ENCODE data around the gene MAGI2. TPM values are rescaled to one million over a fixed set of nuclear protein-coding genes. Genes with fewer than 3 reads are reported as not detected.
A peak's percentile ranks its signal among the peaks of the same experiment; 100 is the strongest.

Gene MAGI2
- total and polyA plus RNA-seq, 2 experiments from 2014 or later = 10.4 to 26.4 TPM

GRCh38 chr7:79091011-79091410, 362.5 kb downstream of the MAGI2 start:
- TF ChIP-seq NANOG (IDR thresholded peaks at IDR 0.05; ENCODE audit: borderline replicate concordance) (no peak), JUNB (IDR thresholded peaks at IDR 0.05; ENCODE audit: unreplicated experiment) (no peak), EZH2 (IDR thresholded peaks at IDR 0.05; ENCODE audit: low read depth, unreplicated experiment) (no peak), CREB1 (CRISPR knock-in tag; IDR thresholded peaks at IDR 0.05; ENCODE audit: low read depth) (no peak), ZNF331 (CRISPR knock-in tag; IDR thresholded peaks at IDR 0.05; ENCODE audit: low read depth) (no peak), EZH2phosphoT487 (IDR thresholded peaks at IDR 0.05; ENCODE audit: unreplicated experiment) (no peak), STAT1 (IDR thresholded peaks at IDR 0.05; ENCODE audit: unreplicated experiment) (no peak), ZNF462 (CRISPR knock-in tag; IDR thresholded peaks at IDR 0.05) (no peak)
- TF ChIP-seq, protein P1, sequence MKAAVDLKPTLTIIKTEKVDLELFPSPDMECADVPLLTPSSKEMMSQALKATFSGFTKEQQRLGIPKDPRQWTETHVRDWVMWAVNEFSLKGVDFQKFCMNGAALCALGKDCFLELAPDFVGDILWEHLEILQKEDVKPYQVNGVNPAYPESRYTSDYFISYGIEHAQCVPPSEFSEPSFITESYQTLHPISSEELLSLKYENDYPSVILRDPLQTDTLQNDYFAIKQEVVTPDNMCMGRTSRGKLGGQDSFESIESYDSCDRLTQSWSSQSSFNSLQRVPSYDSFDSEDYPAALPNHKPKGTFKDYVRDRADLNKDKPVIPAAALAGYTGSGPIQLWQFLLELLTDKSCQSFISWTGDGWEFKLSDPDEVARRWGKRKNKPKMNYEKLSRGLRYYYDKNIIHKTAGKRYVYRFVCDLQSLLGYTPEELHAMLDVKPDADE (IDR thresholded peaks at IDR 0.05) = no peak
- TF ChIP-seq, protein P2, sequence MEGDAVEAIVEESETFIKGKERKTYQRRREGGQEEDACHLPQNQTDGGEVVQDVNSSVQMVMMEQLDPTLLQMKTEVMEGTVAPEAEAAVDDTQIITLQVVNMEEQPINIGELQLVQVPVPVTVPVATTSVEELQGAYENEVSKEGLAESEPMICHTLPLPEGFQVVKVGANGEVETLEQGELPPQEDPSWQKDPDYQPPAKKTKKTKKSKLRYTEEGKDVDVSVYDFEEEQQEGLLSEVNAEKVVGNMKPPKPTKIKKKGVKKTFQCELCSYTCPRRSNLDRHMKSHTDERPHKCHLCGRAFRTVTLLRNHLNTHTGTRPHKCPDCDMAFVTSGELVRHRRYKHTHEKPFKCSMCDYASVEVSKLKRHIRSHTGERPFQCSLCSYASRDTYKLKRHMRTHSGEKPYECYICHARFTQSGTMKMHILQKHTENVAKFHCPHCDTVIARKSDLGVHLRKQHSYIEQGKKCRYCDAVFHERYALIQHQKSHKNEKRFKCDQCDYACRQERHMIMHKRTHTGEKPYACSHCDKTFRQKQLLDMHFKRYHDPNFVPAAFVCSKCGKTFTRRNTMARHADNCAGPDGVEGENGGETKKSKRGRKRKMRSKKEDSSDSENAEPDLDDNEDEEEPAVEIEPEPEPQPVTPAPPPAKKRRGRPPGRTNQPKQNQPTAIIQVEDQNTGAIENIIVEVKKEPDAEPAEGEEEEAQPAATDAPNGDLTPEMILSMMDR (conservative IDR thresholded peaks at IDR 0.05; ENCODE audit: low read depth in 2 of 2) = no peak
- TF ChIP-seq, protein P3, sequence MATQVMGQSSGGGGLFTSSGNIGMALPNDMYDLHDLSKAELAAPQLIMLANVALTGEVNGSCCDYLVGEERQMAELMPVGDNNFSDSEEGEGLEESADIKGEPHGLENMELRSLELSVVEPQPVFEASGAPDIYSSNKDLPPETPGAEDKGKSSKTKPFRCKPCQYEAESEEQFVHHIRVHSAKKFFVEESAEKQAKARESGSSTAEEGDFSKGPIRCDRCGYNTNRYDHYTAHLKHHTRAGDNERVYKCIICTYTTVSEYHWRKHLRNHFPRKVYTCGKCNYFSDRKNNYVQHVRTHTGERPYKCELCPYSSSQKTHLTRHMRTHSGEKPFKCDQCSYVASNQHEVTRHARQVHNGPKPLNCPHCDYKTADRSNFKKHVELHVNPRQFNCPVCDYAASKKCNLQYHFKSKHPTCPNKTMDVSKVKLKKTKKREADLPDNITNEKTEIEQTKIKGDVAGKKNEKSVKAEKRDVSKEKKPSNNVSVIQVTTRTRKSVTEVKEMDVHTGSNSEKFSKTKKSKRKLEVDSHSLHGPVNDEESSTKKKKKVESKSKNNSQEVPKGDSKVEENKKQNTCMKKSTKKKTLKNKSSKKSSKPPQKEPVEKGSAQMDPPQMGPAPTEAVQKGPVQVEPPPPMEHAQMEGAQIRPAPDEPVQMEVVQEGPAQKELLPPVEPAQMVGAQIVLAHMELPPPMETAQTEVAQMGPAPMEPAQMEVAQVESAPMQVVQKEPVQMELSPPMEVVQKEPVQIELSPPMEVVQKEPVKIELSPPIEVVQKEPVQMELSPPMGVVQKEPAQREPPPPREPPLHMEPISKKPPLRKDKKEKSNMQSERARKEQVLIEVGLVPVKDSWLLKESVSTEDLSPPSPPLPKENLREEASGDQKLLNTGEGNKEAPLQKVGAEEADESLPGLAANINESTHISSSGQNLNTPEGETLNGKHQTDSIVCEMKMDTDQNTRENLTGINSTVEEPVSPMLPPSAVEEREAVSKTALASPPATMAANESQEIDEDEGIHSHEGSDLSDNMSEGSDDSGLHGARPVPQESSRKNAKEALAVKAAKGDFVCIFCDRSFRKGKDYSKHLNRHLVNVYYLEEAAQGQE (IDR thresholded peaks at IDR 0.05; ENCODE audit: unreplicated experiment) = no peak
- Histone ChIP-seq H3K4me3 (no peak overlapping the region), H3K27me3 (ENCODE audit: insufficient read depth) (no peaks in the 10 kb centered on the region), H3K79me2 (replicated peaks; ENCODE audit: insufficient read depth) (no peaks in the 10 kb centered on the region), H3K27ac (ENCODE audit: low read depth) (no peak overlapping the region), H3K9me2 (ENCODE audit: insufficient read depth) (no peaks in the 10 kb centered on the region; the same call in 1 of the 2 replicates), H4K20me1 (replicated peaks; ENCODE audit: insufficient read depth) (no peaks in the 10 kb centered on the region), H2AFZ (peak overlapping the region; percentile 48; the same call in 1 of the 2 replicates), H3K4me1 (ENCODE audit: insufficient read depth) (no peaks in the 10 kb centered on the region), H3K36me3 (ENCODE audit: insufficient read depth) (no peaks in the 10 kb centered on the region), H3K4me2 (no peak overlapping the region), H3F3A (replicated peaks; ENCODE audit: low read depth) (no peaks in the 10 kb centered on the region)
- no peak overlapping the region for H3K27ac Mint-ChIP-seq
- 0 out of 3 replicates have a peak, but pooled peaks cover 9% of the 10 kb centered on the region for H3K9me3 Mint-ChIP-seq
- no peak overlapping the region for H3K4me3 Mint-ChIP-seq
- ATAC-seq = no peak
- no peak for DNase-seq (ENCODE audit: low spot score)
- H3K4me1 Mint-ChIP-seq = no peaks in the 10 kb centered on the region
- H3K27me3 Mint-ChIP-seq (ENCODE audit: insufficient read depth, low read depth, poor library complexity) = no peaks in the 10 kb centered on the region
- H3K36me3 Mint-ChIP-seq (ENCODE audit: low read depth) = no peaks in the 10 kb centered on the region
